GM23338 (cell line): ENCODE data around the gene ALOX5AP. TPM values are rescaled to one million over a fixed set of nuclear protein-coding genes. Genes with fewer than 3 reads are reported as not detected.

ENCODE experiments used
- ATAC-seq: fragments of 200-7000 bp; cut with Tn5 transposase; 3 replicates; pipeline ENCODE4 v1.9.1; 2020
- DNase-seq: peaks from one replicate; pipeline ENCODE4 v3.0.0-alpha.2; 2015; ENCODE audit warnings: low spot score
- H2AFZ ChIP-seq: fragments of 200-600 bp; sonication (generic); 2 replicates; pipeline ENCODE4 v1.8.0; 2016; ENCODE audit warnings: antibody characterized with exemption, mild to moderate bottlenecking, moderate library complexity
- H3F3A ChIP-seq: fragments of 200-600 bp; sonication (generic); replicated peaks from 2 replicates; pipeline ENCODE4 v1.8.0; 2017; ENCODE audit warnings: antibody characterized with exemption, mixed run types, low read depth
- H3K27ac ChIP-seq: fragments of 200-600 bp; sonication (generic); 2 replicates; pipeline ENCODE4 v1.6.1; 2016; ENCODE audit warnings: low read depth
- H3K27me3 ChIP-seq: fragments of 200-600 bp; sonication (generic); 2 replicates; pipeline ENCODE4 v1.8.0; 2016; ENCODE audit warnings: mild to moderate bottlenecking, mixed run types, moderate library complexity; ENCODE audit not compliant: insufficient read depth
- H3K36me3 ChIP-seq: fragments of 200-600 bp; sonication (generic); 2 replicates; pipeline ENCODE4 v1.8.0; 2016; ENCODE audit warnings: mild to moderate bottlenecking; ENCODE audit not compliant: insufficient read depth
- H3K4me1 ChIP-seq: fragments of 200-600 bp; sonication (generic); 2 replicates; pipeline ENCODE4 v1.8.0; 2016; ENCODE audit warnings: mild to moderate bottlenecking, moderate library complexity; ENCODE audit not compliant: insufficient read depth
- H3K4me2 ChIP-seq: fragments of 200-600 bp; sonication (generic); 2 replicates; pipeline ENCODE4 v1.7.1; 2017; ENCODE audit warnings: mixed run types
- H3K4me3 ChIP-seq: fragments of 200-600 bp; sonication (generic); 2 replicates; pipeline ENCODE4 v1.6.1; 2016; ENCODE audit warnings: mixed run types
- H3K79me2 ChIP-seq: fragments of 200-600 bp; sonication (generic); replicated peaks from 2 replicates; pipeline ENCODE4 v1.8.0; 2017; ENCODE audit warnings: mild to moderate bottlenecking; ENCODE audit not compliant: insufficient read depth
- H3K9me2 ChIP-seq: fragments of 200-600 bp; sonication (generic); 2 replicates; pipeline ENCODE4 v1.8.0; 2017; ENCODE audit not compliant: insufficient read depth
- H4K20me1 ChIP-seq: fragments of 200-600 bp; sonication (generic); replicated peaks from 2 replicates; pipeline ENCODE4 v1.8.0; 2017; ENCODE audit warnings: mild to moderate bottlenecking; ENCODE audit not compliant: insufficient read depth
- H3K27ac Mint-ChIP-seq: 2 replicates; pipeline ENCODE4 v1.8.0; 2020; ENCODE audit warnings: inconsistent platforms, mild to moderate bottlenecking, moderate library complexity, mixed read lengths
- H3K27me3 Mint-ChIP-seq: 3 replicates; pipeline ENCODE4 v1.8.0; 2022; ENCODE audit warnings: low read depth, mild to moderate bottlenecking, moderate library complexity, mixed read lengths, inconsistent platforms; ENCODE audit not compliant: insufficient read depth, poor library complexity
- H3K36me3 Mint-ChIP-seq: 3 replicates; pipeline ENCODE4 v1.8.0; 2021; ENCODE audit warnings: low read depth, mild to moderate bottlenecking, inconsistent platforms, moderate library complexity, mixed read lengths
- H3K4me1 Mint-ChIP-seq: 3 replicates; pipeline ENCODE4 v1.8.0; 2020; ENCODE audit warnings: mild to moderate bottlenecking, inconsistent platforms, mixed read lengths
- H3K4me3 Mint-ChIP-seq: 3 replicates; pipeline ENCODE4 v1.8.0; 2021; ENCODE audit warnings: moderate library complexity, mild to moderate bottlenecking, inconsistent platforms, mixed read lengths
- H3K9me3 Mint-ChIP-seq: 3 replicates; pipeline ENCODE4 v1.8.0; 2020; ENCODE audit warnings: moderate library complexity, mild to moderate bottlenecking, inconsistent platforms, mixed read lengths
- CREB1 ChIP-seq: fragments of 250-450 bp; sonication (Bioruptor Pico); IDR thresholded peaks from 2 replicates; pipeline ENCODE4 v1.5.0; 2020; ENCODE audit warnings: low read depth, mild to moderate bottlenecking, moderate library complexity
- CTCF ChIP-seq, 2 experiments: fragments of 200-600 bp in 1 of 2; sonication (generic) in 1 of 2; conservative IDR thresholded peaks; 2 replicates each; pipeline versions ENCODE4 v1.5.1 to v1.6.1; 2016 to 2017; ENCODE audit warnings: antibody characterized with exemption in 2 of 2, low read depth in 2 of 2, mild to moderate bottlenecking in 2 of 2, moderate library complexity in 1 of 2
- ETS1 ChIP-seq: IDR thresholded peaks from 2 replicates; pipeline ENCODE4 v1.6.1; 2016; ENCODE audit warnings: antibody characterized with exemption
- EZH2phosphoT487 ChIP-seq: fragments of 200-600 bp; sonication (generic); IDR thresholded peaks from one replicate; pipeline ENCODE4 v1.8.1; 2018; ENCODE audit warnings: antibody characterized with exemption; ENCODE audit not compliant: unreplicated experiment
- JUNB ChIP-seq: IDR thresholded peaks from one replicate; pipeline ENCODE4 v1.6.1; 2016; ENCODE audit warnings: antibody characterized with exemption; ENCODE audit not compliant: unreplicated experiment
- NANOG ChIP-seq: IDR thresholded peaks from 2 replicates; pipeline ENCODE4 v1.6.1; 2016; ENCODE audit warnings: antibody characterized with exemption, borderline replicate concordance
- POLR2AphosphoS5 ChIP-seq: IDR thresholded peaks from 2 replicates; pipeline ENCODE4 v1.6.1; 2016; ENCODE audit warnings: antibody characterized with exemption, low read depth
- REST ChIP-seq: IDR thresholded peaks from one replicate; pipeline ENCODE4 v1.6.1; 2018; ENCODE audit warnings: antibody characterized with exemption; ENCODE audit not compliant: unreplicated experiment
- ZNF114 ChIP-seq: fragments of 250-450 bp; sonication (Bioruptor Pico); IDR thresholded peaks from 2 replicates; pipeline ENCODE4 v1.5.0; 2020; ENCODE audit warnings: mild to moderate bottlenecking, moderate library complexity
- ZNF331 ChIP-seq: fragments of 250-450 bp; sonication (Bioruptor Pico); IDR thresholded peaks from 2 replicates; pipeline ENCODE4 v1.5.0; 2020; ENCODE audit warnings: low read depth, mild to moderate bottlenecking, moderate library complexity
- polyA plus RNA-seq: library from polyadenylated mRNA; unstranded; fragments of >200 nt; fragmentation: Nextera tagmentation; extraction: Ambion mirVana; gene quantifications from 2 replicates; pipeline ENCODE4 v1.2.1, GENCODE V29; 2016
- total RNA-seq: library from RNA; depleted of rRNA; stranded (reverse); fragments of >200 nt; shearing (Covaris generic); gene quantifications from 2 replicates; pipeline ENCODE4 v1.2.3, GENCODE V29; 2014

Gene ALOX5AP
- total and polyA plus RNA-seq, 2 experiments from 2014 or later = 0.23 TPM; not detected in 1

- TF ChIP-seq ETS1 (no peak), JUNB (no peak), ZNF331 (no peak), CREB1 (CRISPR knock-in tag) (no peak), REST (no peak), CTCF (conservative IDR thresholded peaks at IDR 0.05; ENCODE audit: low read depth in 2 of 2) (no peak), NANOG (no peak), POLR2AphosphoS5 (no peak), EZH2phosphoT487 (no peak)
- Mint-ChIP-seq H3K4me1 (no peaks in the 10 kb centered on the region), H3K27me3 (no peaks in the 10 kb centered on the region), H3K4me3 (no peak overlapping the region), H3K36me3 (no peaks in the 10 kb centered on the region), H3K27ac (no peak overlapping the region), H3K9me3 (no peaks in the 10 kb centered on the region)
- Histone ChIP-seq H3K27ac (no peak overlapping the region), H4K20me1 (no peaks in the 10 kb centered on the region), H2AFZ (no peak overlapping the region), H3K9me2 (peaks cover 10% of the 10 kb centered on the region; the same call in 1 of the 2 replicates), H3K79me2 (no peaks in the 10 kb centered on the region), H3K4me3 (no peak overlapping the region), H3K36me3 (no peaks in the 10 kb centered on the region), H3K4me1 (no peaks in the 10 kb centered on the region), H3F3A (no peaks in the 10 kb centered on the region), H3K4me2 (no peak overlapping the region), H3K27me3 (no peaks in the 10 kb centered on the region)
- ATAC-seq = no peak
- DNase-seq = no peak
Observed at GRCh38 chr13:30721936-30722335, 13.4 kb upstream of the ALOX5AP start.

- no peaks in the 10 kb centered on the region for H3K36me3 Mint-ChIP-seq
- Histone ChIP-seq H3K36me3 (no peaks in the 10 kb centered on the region), H3K9me2 (peaks cover 10% of the 10 kb centered on the region; the same call in 1 of the 2 replicates), H3K79me2 (no peaks in the 10 kb centered on the region), H3K4me3 (no peak overlapping the region), H3F3A (no peaks in the 10 kb centered on the region), H3K27me3 (no peaks in the 10 kb centered on the region), H3K4me2 (no peak overlapping the region), H3K27ac (no peak overlapping the region), H3K4me1 (no peaks in the 10 kb centered on the region), H4K20me1 (no peaks in the 10 kb centered on the region), H2AFZ (no peak overlapping the region)
- no peaks in the 10 kb centered on the region for H3K27me3 Mint-ChIP-seq
- H3K27ac Mint-ChIP-seq = no peak overlapping the region
- no peaks in the 10 kb centered on the region for H3K9me3 Mint-ChIP-seq
- H3K4me1 Mint-ChIP-seq = no peaks in the 10 kb centered on the region
- DNase-seq (no peak), ATAC-seq (no peak)
- H3K4me3 Mint-ChIP-seq = no peak overlapping the region
- no peak for TF ChIP-seq JUNB
- no peak for TF ChIP-seq ETS1
- TF ChIP-seq ZNF331 = no peak
- no peak for TF ChIP-seq EZH2phosphoT487
- no peak for TF ChIP-seq CREB1 (CRISPR knock-in tag)
- no peak for TF ChIP-seq ZNF114 (CRISPR knock-in tag)
- TF ChIP-seq CTCF (conservative IDR thresholded peaks at IDR 0.05; ENCODE audit: low read depth in 2 of 2) = no peak
Observed at GRCh38 chr13:30722361-30722760, 13.0 kb upstream of the ALOX5AP start.
